Panc1 (cell line): ENCODE measurements around the gene PTGES3. TPM values are rescaled to one million over a fixed set of nuclear protein-coding genes. Genes with fewer than 3 reads are reported as not detected.

Source experiments
- ATAC-seq: fragments of 200-7000 bp; cut with Tn5 transposase; 2 replicates; pipeline ENCODE4 v1.9.1; 2020; ENCODE audit warnings: mild to moderate bottlenecking, moderate library complexity
- BruUV-seq: library from RNA; stranded (reverse); fragments of 400-500 nt; replicated peaks from 2 replicates; lab custom pipeline; 2021; lab: Mats Ljungman, UMichigan
- CTCF ChIA-PET: fragments of 300-600 bp; sonication (Branson Sonifier 250); formaldehyde crosslinking; loops from one replicate; lab custom pipeline; 2022; ENCODE audit warnings: antibody characterized with exemption; lab: Charles Lee
- POLR2A ChIA-PET: fragments of 300-600 bp; sonication (Branson Sonifier 250); formaldehyde crosslinking; loops from one replicate; lab custom pipeline; 2022; ENCODE audit warnings: antibody characterized with exemption; lab: Charles Lee
- DNase-seq: peaks from one replicate; pipeline ENCODE4 v3.0.0-alpha.2; 2010; ENCODE audit warnings: low read depth, low spot score
- H3K27ac ChIP-seq: 2 replicates; pipeline ENCODE4 v1.5.1; 2011; ENCODE audit warnings: mild to moderate bottlenecking, low read length, inconsistent platforms
- H3K27me3 ChIP-seq: fragments of 200-500 bp; sonication (Bioruptor generic); 2 replicates; pipeline ENCODE4 v1.6.0; 2014; ENCODE audit warnings: low read length, inconsistent platforms; ENCODE audit not compliant: control insufficient read depth, insufficient read depth
- H3K36me3 ChIP-seq: fragments of 200-500 bp; sonication (Bioruptor generic); 2 replicates; pipeline ENCODE4 v1.5.1; 2014; ENCODE audit warnings: inconsistent platforms, mild to moderate bottlenecking, low read length, moderate library complexity; ENCODE audit not compliant: control insufficient read depth, insufficient read depth
- H3K4me1 ChIP-seq: 2 replicates; pipeline ENCODE4 v1.5.1; 2011; ENCODE audit warnings: inconsistent platforms, mild to moderate bottlenecking, low read length, moderate library complexity; ENCODE audit not compliant: control insufficient read depth, insufficient read depth
- H3K4me3 ChIP-seq, 2 experiments: 2 replicates each; pipeline ENCODE4 v1.5.1; 2011 to 2012; ENCODE audit warnings: low read depth in 2 of 2, low read length in 2 of 2, mild to moderate bottlenecking in 2 of 2, inconsistent platforms in 1 of 2, moderate library complexity in 1 of 2
- H3K9me3 ChIP-seq: fragments of 200-500 bp; sonication (Bioruptor generic); 2 replicates; pipeline ENCODE4 v1.5.1; 2014; ENCODE audit warnings: low read depth, mild to moderate bottlenecking, inconsistent platforms, low read length, moderate library complexity; ENCODE audit not compliant: control insufficient read depth, insufficient read depth
- CTCF ChIP-seq: fragments of 450-650 bp; IDR thresholded peaks from 2 replicates; pipeline ENCODE4 v1.5.1; 2017; ENCODE audit warnings: mild to moderate bottlenecking
- POLR2AphosphoS5 ChIP-seq: IDR thresholded peaks from 2 replicates; pipeline ENCODE4 v1.6.1; 2012; ENCODE audit warnings: mild to moderate bottlenecking, low read depth, low read length, moderate library complexity
- REST ChIP-seq, 2 experiments: IDR thresholded peaks; 2 replicates each; pipeline ENCODE4 v1.6.1; 2011 to 2012; ENCODE audit warnings: low read depth in 2 of 2, control low read depth in 1 of 2, low read length in 1 of 2, mild to moderate bottlenecking in 1 of 2, moderate library complexity in 1 of 2; ENCODE audit not compliant: insufficient read depth in 1 of 2
- SIN3A ChIP-seq: IDR thresholded peaks from 2 replicates; pipeline ENCODE4 v1.6.1; 2012; ENCODE audit warnings: low read depth, mild to moderate bottlenecking, low read length, moderate library complexity, borderline replicate concordance; ENCODE audit not compliant: insufficient read depth
- TCF7L2 ChIP-seq: IDR thresholded peaks from 2 replicates; pipeline ENCODE4 v1.6.1; 2011; ENCODE audit warnings: mild to moderate bottlenecking, low read depth, low read length, inconsistent platforms
- in situ Hi-C: cut with HindIII; loops from 2 replicates; pipeline ENCODE4 v1.10.0; 2016; ENCODE audit warnings: low sequenced_read_pairs, low pct_unique_long_range_greater_than_20kb
- intact Hi-C: fragments of 100-400 bp; cut with micrococcal nuclease; formaldehyde crosslinking; loops from one replicate; pipeline ENCODE4 v1.10.0; 2022; ENCODE audit not compliant: unreplicated experiment
- total RNA-seq: library from RNA; stranded (reverse); gene quantifications from one replicate; pipeline ENCODE4 v1.2.1, GENCODE V29; 2021; ENCODE audit not compliant: unreplicated experiment

PTGES3 gene
- total RNA-seq, 1 experiment from 2014 or later: 339 TPM

- CTCF ChIA-PET: interaction anchor here (0.5 to 1.3 kb wide), 5 partner anchors 8 to 478 kb away, joined by 3 to 7 read pairs (median 5); no protein-coding TSS in a partner anchor
- POLR2A ChIA-PET: interaction anchor here (0.7 to 1.2 kb wide), 3 partner anchors 14 to 19 kb away, joined by 3 to 8 read pairs (median 4); no protein-coding TSS in a partner anchor
- in situ Hi-C loops: loop anchor here (10.0 kb wide), 1 partner anchor 54 kb away; no protein-coding TSS in a partner anchor
- intact Hi-C loops: no loop called here
- TSS peak; percentile 62 for BruUV-seq
- ATAC-seq (peak; percentile 16; the same call in 1 of the 2 replicates), DNase-seq (no peak)
- Histone ChIP-seq H3K4me3 (peak overlapping the region; percentile 96 to 99), H3K27ac (peak overlapping the region; percentile 96), H3K9me3 (no peaks in the 10 kb centered on the region), H3K4me1 (peaks cover 37% of the 10 kb centered on the region), H3K36me3 (peaks cover 6% of the 10 kb centered on the region), H3K27me3 (no peaks in the 10 kb centered on the region)
- TF ChIP-seq SIN3A (no peak; the same call in 1 of the 2 replicates), CTCF (no peak), REST (IDR thresholded peaks at IDR 0.05; ENCODE audit: insufficient read depth in 1 of 2, low read depth in 2 of 2, low read length in 1 of 2) (no peak)
Observed at GRCh38 chr12:56628671-56629458, 59.2 kb downstream of the PTGES3 start.

- ChIA-PET POLR2A (interaction anchor here (0.5 kb wide), 1 partner anchor 475 kb away, joined by 3 read pairs; no protein-coding TSS in a partner anchor), CTCF (no interaction called here)
- no peak overlapping the region for H3K4me3 ChIP-seq
- intact Hi-C loops: no loop called here
- ATAC-seq (no peak), DNase-seq (no peak)
- H3K27me3 ChIP-seq: no peaks in the 10 kb centered on the region
- no TSS peak for BruUV-seq
- TF ChIP-seq REST (IDR thresholded peaks at IDR 0.05; ENCODE audit: insufficient read depth in 1 of 2, low read depth in 2 of 2, low read length in 1 of 2): no peak
- no peak for TF ChIP-seq POLR2AphosphoS5
- TF ChIP-seq TCF7L2: no peak
- TF ChIP-seq CTCF: no peak
- no peak for TF ChIP-seq SIN3A
- no peak overlapping the region for H3K27ac ChIP-seq
- H3K9me3 ChIP-seq: no peaks in the 10 kb centered on the region
- H3K4me1 ChIP-seq: peaks cover 16% of the 10 kb centered on the region
- H3K36me3 ChIP-seq: peaks cover 6% of the 10 kb centered on the region
- in situ Hi-C loops: loop anchor here (10.0 kb wide), 1 partner anchor 52 kb away; no protein-coding TSS in a partner anchor
Observed at GRCh38 chr12:56626701-56627100, 61.4 kb downstream of the PTGES3 start.
